GM23338 (cell line): ENCODE measurements around the gene FUT2. TPM values are rescaled to one million over a fixed set of nuclear protein-coding genes. Genes with fewer than 3 reads are reported as not detected.

Source experiments
- ATAC-seq: fragments of 200-7000 bp; cut with Tn5 transposase; 3 replicates; pipeline ENCODE4 v1.9.1; 2020
- DNase-seq: peaks from one replicate; pipeline ENCODE4 v3.0.0-alpha.2; 2015; ENCODE audit warnings: low spot score
- H2AFZ ChIP-seq: fragments of 200-600 bp; sonication (generic); 2 replicates; pipeline ENCODE4 v1.8.0; 2016; ENCODE audit warnings: antibody characterized with exemption, mild to moderate bottlenecking, moderate library complexity
- H3F3A ChIP-seq: fragments of 200-600 bp; sonication (generic); replicated peaks from 2 replicates; pipeline ENCODE4 v1.8.0; 2017; ENCODE audit warnings: antibody characterized with exemption, mixed run types, low read depth
- H3K27ac ChIP-seq: fragments of 200-600 bp; sonication (generic); 2 replicates; pipeline ENCODE4 v1.6.1; 2016; ENCODE audit warnings: low read depth
- H3K27me3 ChIP-seq: fragments of 200-600 bp; sonication (generic); 2 replicates; pipeline ENCODE4 v1.8.0; 2016; ENCODE audit warnings: mild to moderate bottlenecking, mixed run types, moderate library complexity; ENCODE audit not compliant: insufficient read depth
- H3K36me3 ChIP-seq: fragments of 200-600 bp; sonication (generic); 2 replicates; pipeline ENCODE4 v1.8.0; 2016; ENCODE audit warnings: mild to moderate bottlenecking; ENCODE audit not compliant: insufficient read depth
- H3K4me1 ChIP-seq: fragments of 200-600 bp; sonication (generic); 2 replicates; pipeline ENCODE4 v1.8.0; 2016; ENCODE audit warnings: mild to moderate bottlenecking, moderate library complexity; ENCODE audit not compliant: insufficient read depth
- H3K4me2 ChIP-seq: fragments of 200-600 bp; sonication (generic); 2 replicates; pipeline ENCODE4 v1.7.1; 2017; ENCODE audit warnings: mixed run types
- H3K4me3 ChIP-seq: fragments of 200-600 bp; sonication (generic); 2 replicates; pipeline ENCODE4 v1.6.1; 2016; ENCODE audit warnings: mixed run types
- H3K79me2 ChIP-seq: fragments of 200-600 bp; sonication (generic); replicated peaks from 2 replicates; pipeline ENCODE4 v1.8.0; 2017; ENCODE audit warnings: mild to moderate bottlenecking; ENCODE audit not compliant: insufficient read depth
- H3K9me2 ChIP-seq: fragments of 200-600 bp; sonication (generic); 2 replicates; pipeline ENCODE4 v1.8.0; 2017; ENCODE audit not compliant: insufficient read depth
- H4K20me1 ChIP-seq: fragments of 200-600 bp; sonication (generic); replicated peaks from 2 replicates; pipeline ENCODE4 v1.8.0; 2017; ENCODE audit warnings: mild to moderate bottlenecking; ENCODE audit not compliant: insufficient read depth
- H3K27ac Mint-ChIP-seq: 2 replicates; pipeline ENCODE4 v1.8.0; 2020; ENCODE audit warnings: inconsistent platforms, mild to moderate bottlenecking, moderate library complexity, mixed read lengths
- H3K27me3 Mint-ChIP-seq: 3 replicates; pipeline ENCODE4 v1.8.0; 2022; ENCODE audit warnings: low read depth, mild to moderate bottlenecking, moderate library complexity, mixed read lengths, inconsistent platforms; ENCODE audit not compliant: insufficient read depth, poor library complexity
- H3K36me3 Mint-ChIP-seq: 3 replicates; pipeline ENCODE4 v1.8.0; 2021; ENCODE audit warnings: low read depth, mild to moderate bottlenecking, inconsistent platforms, moderate library complexity, mixed read lengths
- H3K4me1 Mint-ChIP-seq: 3 replicates; pipeline ENCODE4 v1.8.0; 2020; ENCODE audit warnings: mild to moderate bottlenecking, inconsistent platforms, mixed read lengths
- H3K4me3 Mint-ChIP-seq: 3 replicates; pipeline ENCODE4 v1.8.0; 2021; ENCODE audit warnings: moderate library complexity, mild to moderate bottlenecking, inconsistent platforms, mixed read lengths
- H3K9me3 Mint-ChIP-seq: 3 replicates; pipeline ENCODE4 v1.8.0; 2020; ENCODE audit warnings: moderate library complexity, mild to moderate bottlenecking, inconsistent platforms, mixed read lengths
- CREB1 ChIP-seq: fragments of 250-450 bp; sonication (Bioruptor Pico); IDR thresholded peaks from 2 replicates; pipeline ENCODE4 v1.5.0; 2020; ENCODE audit warnings: low read depth, mild to moderate bottlenecking, moderate library complexity
- EZH2 ChIP-seq: fragments of 200-600 bp; sonication (generic); IDR thresholded peaks from one replicate; pipeline ENCODE4 v1.8.0; 2017; ENCODE audit warnings: antibody characterized with exemption, mild to moderate bottlenecking, low read depth; ENCODE audit not compliant: unreplicated experiment
- EZH2phosphoT487 ChIP-seq: fragments of 200-600 bp; sonication (generic); IDR thresholded peaks from one replicate; pipeline ENCODE4 v1.8.1; 2018; ENCODE audit warnings: antibody characterized with exemption; ENCODE audit not compliant: unreplicated experiment
- JUNB ChIP-seq: IDR thresholded peaks from one replicate; pipeline ENCODE4 v1.6.1; 2016; ENCODE audit warnings: antibody characterized with exemption; ENCODE audit not compliant: unreplicated experiment
- NANOG ChIP-seq: IDR thresholded peaks from 2 replicates; pipeline ENCODE4 v1.6.1; 2016; ENCODE audit warnings: antibody characterized with exemption, borderline replicate concordance
- POLR2AphosphoS5 ChIP-seq: IDR thresholded peaks from 2 replicates; pipeline ENCODE4 v1.6.1; 2016; ENCODE audit warnings: antibody characterized with exemption, low read depth
- STAT1 ChIP-seq: IDR thresholded peaks from one replicate; pipeline ENCODE4 v1.6.1; 2016; ENCODE audit warnings: antibody characterized with exemption; ENCODE audit not compliant: unreplicated experiment
- ZNF114 ChIP-seq: fragments of 250-450 bp; sonication (Bioruptor Pico); IDR thresholded peaks from 2 replicates; pipeline ENCODE4 v1.5.0; 2020; ENCODE audit warnings: mild to moderate bottlenecking, moderate library complexity
- ZNF331 ChIP-seq: fragments of 250-450 bp; sonication (Bioruptor Pico); IDR thresholded peaks from 2 replicates; pipeline ENCODE4 v1.5.0; 2020; ENCODE audit warnings: low read depth, mild to moderate bottlenecking, moderate library complexity
- polyA plus RNA-seq: library from polyadenylated mRNA; unstranded; fragments of >200 nt; fragmentation: Nextera tagmentation; extraction: Ambion mirVana; gene quantifications from 2 replicates; pipeline ENCODE4 v1.2.1, GENCODE V29; 2016
- total RNA-seq: library from RNA; depleted of rRNA; stranded (reverse); fragments of >200 nt; shearing (Covaris generic); gene quantifications from 2 replicates; pipeline ENCODE4 v1.2.3, GENCODE V29; 2014
- TF ChIP-seq, protein P1 (sequence below): fragments of 250-450 bp; sonication (Bioruptor Pico); IDR thresholded peaks from 2 replicates; pipeline ENCODE4 v1.5.0; 2020; ENCODE audit warnings: mild to moderate bottlenecking, moderate library complexity
- TF ChIP-seq, protein P2 (sequence below), 2 experiments: fragments of 200-600 bp in 1 of 2; sonication (generic) in 1 of 2; conservative IDR thresholded peaks; 2 replicates each; pipeline versions ENCODE4 v1.5.1 to v1.6.1; 2016 to 2017; ENCODE audit warnings: antibody characterized with exemption in 2 of 2, low read depth in 2 of 2, mild to moderate bottlenecking in 2 of 2, moderate library complexity in 1 of 2
- TF ChIP-seq, protein P3 (sequence below): IDR thresholded peaks from one replicate; pipeline ENCODE4 v1.6.1; 2018; ENCODE audit warnings: antibody characterized with exemption; ENCODE audit not compliant: unreplicated experiment
- TF ChIP-seq, protein P4 (sequence below): IDR thresholded peaks from 2 replicates; pipeline ENCODE4 v1.6.1; 2016; ENCODE audit warnings: antibody characterized with exemption

FUT2 gene
- total and polyA plus RNA-seq, 2 experiments from 2014 or later: 5.0 to 5.6 TPM

DNA sequence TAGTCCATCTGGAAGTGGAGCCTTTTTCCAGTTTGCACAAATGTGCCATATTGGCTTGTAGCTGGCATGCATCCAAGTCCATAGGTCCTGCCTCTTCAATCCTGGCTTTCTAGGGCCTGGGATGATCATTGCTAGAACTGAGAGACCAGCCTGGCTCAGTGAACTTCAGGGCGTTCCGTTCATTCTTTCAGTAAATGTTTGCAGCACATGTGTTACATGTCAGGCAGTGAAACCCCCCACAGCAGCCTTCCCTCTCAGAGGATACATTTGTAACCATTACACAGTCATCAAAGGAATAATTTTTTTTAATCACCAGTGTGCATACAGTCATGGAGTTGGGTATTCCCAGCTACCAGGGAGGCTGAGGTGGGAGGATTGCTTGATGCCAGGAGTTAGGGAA is 9.7 kb downstream of the FUT2 start:
- Histone ChIP-seq H2AFZ (no peak overlapping the region), H3K27me3 (no peaks in the 10 kb centered on the region), H3K4me2 (no peak overlapping the region), H3K36me3 (no peaks in the 10 kb centered on the region), H3K4me1 (peaks cover 7% of the 10 kb centered on the region; the same call in 1 of the 2 replicates), H3F3A (0 out of 2 replicates have a peak, but pooled peaks cover 4% of the 10 kb centered on the region), H3K4me3 (no peak overlapping the region), H3K9me2 (no peaks in the 10 kb centered on the region), H3K79me2 (no peaks in the 10 kb centered on the region), H3K27ac (no peak overlapping the region), H4K20me1 (no peaks in the 10 kb centered on the region)
- peaks cover 11% of the 10 kb centered on the region for H3K9me3 Mint-ChIP-seq
- H3K36me3 Mint-ChIP-seq: peaks cover 36% of the 10 kb centered on the region
- H3K27me3 Mint-ChIP-seq: peaks cover 11% of the 10 kb centered on the region
- H3K4me3 Mint-ChIP-seq: no peak overlapping the region
- DNase-seq (no peak), ATAC-seq (no peak)
- H3K4me1 Mint-ChIP-seq: peaks cover 9% of the 10 kb centered on the region
- H3K27ac Mint-ChIP-seq: no peak overlapping the region
- TF ChIP-seq POLR2AphosphoS5: no peak
- TF ChIP-seq, protein P1, sequence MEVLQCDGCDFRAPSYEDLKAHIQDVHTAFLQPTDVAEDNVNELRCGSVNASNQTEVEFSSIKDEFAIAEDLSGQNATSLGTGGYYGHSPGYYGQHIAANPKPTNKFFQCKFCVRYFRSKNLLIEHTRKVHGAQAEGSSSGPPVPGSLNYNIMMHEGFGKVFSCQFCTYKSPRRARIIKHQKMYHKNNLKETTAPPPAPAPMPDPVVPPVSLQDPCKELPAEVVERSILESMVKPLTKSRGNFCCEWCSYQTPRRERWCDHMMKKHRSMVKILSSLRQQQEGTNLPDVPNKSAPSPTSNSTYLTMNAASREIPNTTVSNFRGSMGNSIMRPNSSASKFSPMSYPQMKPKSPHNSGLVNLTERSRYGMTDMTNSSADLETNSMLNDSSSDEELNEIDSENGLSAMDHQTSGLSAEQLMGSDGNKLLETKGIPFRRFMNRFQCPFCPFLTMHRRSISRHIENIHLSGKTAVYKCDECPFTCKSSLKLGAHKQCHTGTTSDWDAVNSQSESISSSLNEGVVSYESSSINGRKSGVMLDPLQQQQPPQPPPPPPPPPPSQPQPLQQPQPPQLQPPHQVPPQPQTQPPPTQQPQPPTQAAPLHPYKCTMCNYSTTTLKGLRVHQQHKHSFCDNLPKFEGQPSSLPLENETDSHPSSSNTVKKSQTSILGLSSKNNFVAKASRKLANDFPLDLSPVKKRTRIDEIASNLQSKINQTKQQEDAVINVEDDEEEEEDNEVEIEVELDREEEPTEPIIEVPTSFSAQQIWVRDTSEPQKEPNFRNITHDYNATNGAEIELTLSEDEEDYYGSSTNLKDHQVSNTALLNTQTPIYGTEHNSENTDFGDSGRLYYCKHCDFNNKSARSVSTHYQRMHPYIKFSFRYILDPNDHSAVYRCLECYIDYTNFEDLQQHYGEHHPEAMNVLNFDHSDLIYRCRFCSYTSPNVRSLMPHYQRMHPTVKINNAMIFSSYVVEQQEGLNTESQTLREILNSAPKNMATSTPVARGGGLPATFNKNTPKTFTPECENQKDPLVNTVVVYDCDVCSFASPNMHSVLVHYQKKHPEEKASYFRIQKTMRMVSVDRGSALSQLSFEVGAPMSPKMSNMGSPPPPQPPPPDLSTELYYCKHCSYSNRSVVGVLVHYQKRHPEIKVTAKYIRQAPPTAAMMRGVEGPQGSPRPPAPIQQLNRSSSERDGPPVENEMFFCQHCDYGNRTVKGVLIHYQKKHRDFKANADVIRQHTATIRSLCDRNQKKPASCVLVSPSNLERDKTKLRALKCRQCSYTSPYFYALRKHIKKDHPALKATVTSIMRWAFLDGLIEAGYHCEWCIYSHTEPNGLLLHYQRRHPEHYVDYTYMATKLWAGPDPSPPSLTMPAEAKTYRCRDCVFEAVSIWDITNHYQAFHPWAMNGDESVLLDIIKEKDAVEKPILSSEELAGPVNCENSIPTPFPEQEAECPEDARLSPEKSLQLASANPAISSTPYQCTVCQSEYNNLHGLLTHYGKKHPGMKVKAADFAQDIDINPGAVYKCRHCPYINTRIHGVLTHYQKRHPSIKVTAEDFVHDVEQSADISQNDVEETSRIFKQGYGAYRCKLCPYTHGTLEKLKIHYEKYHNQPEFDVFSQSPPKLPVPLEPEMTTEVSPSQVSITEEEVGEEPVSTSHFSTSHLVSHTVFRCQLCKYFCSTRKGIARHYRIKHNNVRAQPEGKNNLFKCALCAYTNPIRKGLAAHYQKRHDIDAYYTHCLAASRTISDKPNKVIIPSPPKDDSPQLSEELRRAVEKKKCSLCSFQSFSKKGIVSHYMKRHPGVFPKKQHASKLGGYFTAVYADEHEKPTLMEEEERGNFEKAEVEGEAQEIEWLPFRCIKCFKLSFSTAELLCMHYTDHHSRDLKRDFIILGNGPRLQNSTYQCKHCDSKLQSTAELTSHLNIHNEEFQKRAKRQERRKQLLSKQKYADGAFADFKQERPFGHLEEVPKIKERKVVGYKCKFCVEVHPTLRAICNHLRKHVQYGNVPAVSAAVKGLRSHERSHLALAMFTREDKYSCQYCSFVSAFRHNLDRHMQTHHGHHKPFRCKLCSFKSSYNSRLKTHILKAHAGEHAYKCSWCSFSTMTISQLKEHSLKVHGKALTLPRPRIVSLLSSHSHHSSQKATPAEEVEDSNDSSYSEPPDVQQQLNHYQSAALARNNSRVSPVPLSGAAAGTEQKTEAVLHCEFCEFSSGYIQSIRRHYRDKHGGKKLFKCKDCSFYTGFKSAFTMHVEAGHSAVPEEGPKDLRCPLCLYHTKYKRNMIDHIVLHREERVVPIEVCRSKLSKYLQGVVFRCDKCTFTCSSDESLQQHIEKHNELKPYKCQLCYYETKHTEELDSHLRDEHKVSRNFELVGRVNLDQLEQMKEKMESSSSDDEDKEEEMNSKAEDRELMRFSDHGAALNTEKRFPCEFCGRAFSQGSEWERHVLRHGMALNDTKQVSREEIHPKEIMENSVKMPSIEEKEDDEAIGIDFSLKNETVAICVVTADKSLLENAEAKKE (CRISPR knock-in tag): no peak
- TF ChIP-seq, protein P2, sequence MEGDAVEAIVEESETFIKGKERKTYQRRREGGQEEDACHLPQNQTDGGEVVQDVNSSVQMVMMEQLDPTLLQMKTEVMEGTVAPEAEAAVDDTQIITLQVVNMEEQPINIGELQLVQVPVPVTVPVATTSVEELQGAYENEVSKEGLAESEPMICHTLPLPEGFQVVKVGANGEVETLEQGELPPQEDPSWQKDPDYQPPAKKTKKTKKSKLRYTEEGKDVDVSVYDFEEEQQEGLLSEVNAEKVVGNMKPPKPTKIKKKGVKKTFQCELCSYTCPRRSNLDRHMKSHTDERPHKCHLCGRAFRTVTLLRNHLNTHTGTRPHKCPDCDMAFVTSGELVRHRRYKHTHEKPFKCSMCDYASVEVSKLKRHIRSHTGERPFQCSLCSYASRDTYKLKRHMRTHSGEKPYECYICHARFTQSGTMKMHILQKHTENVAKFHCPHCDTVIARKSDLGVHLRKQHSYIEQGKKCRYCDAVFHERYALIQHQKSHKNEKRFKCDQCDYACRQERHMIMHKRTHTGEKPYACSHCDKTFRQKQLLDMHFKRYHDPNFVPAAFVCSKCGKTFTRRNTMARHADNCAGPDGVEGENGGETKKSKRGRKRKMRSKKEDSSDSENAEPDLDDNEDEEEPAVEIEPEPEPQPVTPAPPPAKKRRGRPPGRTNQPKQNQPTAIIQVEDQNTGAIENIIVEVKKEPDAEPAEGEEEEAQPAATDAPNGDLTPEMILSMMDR (conservative IDR thresholded peaks at IDR 0.05; ENCODE audit: low read depth in 2 of 2): no peak
- TF ChIP-seq NANOG: no peak
- TF ChIP-seq, protein P3, sequence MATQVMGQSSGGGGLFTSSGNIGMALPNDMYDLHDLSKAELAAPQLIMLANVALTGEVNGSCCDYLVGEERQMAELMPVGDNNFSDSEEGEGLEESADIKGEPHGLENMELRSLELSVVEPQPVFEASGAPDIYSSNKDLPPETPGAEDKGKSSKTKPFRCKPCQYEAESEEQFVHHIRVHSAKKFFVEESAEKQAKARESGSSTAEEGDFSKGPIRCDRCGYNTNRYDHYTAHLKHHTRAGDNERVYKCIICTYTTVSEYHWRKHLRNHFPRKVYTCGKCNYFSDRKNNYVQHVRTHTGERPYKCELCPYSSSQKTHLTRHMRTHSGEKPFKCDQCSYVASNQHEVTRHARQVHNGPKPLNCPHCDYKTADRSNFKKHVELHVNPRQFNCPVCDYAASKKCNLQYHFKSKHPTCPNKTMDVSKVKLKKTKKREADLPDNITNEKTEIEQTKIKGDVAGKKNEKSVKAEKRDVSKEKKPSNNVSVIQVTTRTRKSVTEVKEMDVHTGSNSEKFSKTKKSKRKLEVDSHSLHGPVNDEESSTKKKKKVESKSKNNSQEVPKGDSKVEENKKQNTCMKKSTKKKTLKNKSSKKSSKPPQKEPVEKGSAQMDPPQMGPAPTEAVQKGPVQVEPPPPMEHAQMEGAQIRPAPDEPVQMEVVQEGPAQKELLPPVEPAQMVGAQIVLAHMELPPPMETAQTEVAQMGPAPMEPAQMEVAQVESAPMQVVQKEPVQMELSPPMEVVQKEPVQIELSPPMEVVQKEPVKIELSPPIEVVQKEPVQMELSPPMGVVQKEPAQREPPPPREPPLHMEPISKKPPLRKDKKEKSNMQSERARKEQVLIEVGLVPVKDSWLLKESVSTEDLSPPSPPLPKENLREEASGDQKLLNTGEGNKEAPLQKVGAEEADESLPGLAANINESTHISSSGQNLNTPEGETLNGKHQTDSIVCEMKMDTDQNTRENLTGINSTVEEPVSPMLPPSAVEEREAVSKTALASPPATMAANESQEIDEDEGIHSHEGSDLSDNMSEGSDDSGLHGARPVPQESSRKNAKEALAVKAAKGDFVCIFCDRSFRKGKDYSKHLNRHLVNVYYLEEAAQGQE: no peak
- TF ChIP-seq CREB1 (CRISPR knock-in tag): no peak
- TF ChIP-seq ZNF331: no peak
- no peak for TF ChIP-seq STAT1
- TF ChIP-seq EZH2phosphoT487: no peak
- TF ChIP-seq ZNF114 (CRISPR knock-in tag): no peak
- no peak for TF ChIP-seq EZH2
- TF ChIP-seq JUNB: no peak
- TF ChIP-seq, protein P4, sequence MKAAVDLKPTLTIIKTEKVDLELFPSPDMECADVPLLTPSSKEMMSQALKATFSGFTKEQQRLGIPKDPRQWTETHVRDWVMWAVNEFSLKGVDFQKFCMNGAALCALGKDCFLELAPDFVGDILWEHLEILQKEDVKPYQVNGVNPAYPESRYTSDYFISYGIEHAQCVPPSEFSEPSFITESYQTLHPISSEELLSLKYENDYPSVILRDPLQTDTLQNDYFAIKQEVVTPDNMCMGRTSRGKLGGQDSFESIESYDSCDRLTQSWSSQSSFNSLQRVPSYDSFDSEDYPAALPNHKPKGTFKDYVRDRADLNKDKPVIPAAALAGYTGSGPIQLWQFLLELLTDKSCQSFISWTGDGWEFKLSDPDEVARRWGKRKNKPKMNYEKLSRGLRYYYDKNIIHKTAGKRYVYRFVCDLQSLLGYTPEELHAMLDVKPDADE: no peak
